ENCODE measurements around the gene TINAGL1.

DNA sequence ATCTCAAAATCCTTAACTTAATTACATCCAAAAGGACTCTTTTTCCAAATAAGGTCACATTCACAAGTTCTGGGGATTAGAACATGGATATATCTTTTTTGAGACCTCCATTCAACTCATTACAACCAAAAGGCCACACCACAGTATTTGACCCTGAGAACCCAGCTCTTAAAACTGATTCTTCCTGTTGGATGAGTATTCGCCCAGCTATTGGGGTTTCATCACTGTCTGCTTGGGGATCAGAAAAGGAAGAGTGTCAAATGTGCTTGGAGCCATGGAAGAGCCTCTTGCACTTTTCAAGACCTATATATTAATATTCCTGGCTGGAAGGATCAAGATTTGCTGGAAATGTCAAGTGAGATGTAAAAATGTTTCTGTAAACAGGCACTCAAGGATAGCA lies 5.4 kb upstream of the TINAGL1 start:
- TF ChIP-seq, protein P1, sequence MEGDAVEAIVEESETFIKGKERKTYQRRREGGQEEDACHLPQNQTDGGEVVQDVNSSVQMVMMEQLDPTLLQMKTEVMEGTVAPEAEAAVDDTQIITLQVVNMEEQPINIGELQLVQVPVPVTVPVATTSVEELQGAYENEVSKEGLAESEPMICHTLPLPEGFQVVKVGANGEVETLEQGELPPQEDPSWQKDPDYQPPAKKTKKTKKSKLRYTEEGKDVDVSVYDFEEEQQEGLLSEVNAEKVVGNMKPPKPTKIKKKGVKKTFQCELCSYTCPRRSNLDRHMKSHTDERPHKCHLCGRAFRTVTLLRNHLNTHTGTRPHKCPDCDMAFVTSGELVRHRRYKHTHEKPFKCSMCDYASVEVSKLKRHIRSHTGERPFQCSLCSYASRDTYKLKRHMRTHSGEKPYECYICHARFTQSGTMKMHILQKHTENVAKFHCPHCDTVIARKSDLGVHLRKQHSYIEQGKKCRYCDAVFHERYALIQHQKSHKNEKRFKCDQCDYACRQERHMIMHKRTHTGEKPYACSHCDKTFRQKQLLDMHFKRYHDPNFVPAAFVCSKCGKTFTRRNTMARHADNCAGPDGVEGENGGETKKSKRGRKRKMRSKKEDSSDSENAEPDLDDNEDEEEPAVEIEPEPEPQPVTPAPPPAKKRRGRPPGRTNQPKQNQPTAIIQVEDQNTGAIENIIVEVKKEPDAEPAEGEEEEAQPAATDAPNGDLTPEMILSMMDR (IDR thresholded peaks at IDR 0.05; ENCODE audit: low read depth, low read length) = no peak
- no peak for TF ChIP-seq POLR2A (IDR thresholded peaks at IDR 0.05; ENCODE audit: extremely low read depth, insufficient read length)
- TF ChIP-seq, protein P2, sequence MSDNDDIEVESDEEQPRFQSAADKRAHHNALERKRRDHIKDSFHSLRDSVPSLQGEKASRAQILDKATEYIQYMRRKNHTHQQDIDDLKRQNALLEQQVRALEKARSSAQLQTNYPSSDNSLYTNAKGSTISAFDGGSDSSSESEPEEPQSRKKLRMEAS (IDR thresholded peaks at IDR 0.05; ENCODE audit: low read depth, low read length) = no peak
